ENCODE results near the gene GATA6.
A peak's percentile ranks its signal among the peaks of the same experiment; 100 is the strongest.

GATA6 gene

DNA sequence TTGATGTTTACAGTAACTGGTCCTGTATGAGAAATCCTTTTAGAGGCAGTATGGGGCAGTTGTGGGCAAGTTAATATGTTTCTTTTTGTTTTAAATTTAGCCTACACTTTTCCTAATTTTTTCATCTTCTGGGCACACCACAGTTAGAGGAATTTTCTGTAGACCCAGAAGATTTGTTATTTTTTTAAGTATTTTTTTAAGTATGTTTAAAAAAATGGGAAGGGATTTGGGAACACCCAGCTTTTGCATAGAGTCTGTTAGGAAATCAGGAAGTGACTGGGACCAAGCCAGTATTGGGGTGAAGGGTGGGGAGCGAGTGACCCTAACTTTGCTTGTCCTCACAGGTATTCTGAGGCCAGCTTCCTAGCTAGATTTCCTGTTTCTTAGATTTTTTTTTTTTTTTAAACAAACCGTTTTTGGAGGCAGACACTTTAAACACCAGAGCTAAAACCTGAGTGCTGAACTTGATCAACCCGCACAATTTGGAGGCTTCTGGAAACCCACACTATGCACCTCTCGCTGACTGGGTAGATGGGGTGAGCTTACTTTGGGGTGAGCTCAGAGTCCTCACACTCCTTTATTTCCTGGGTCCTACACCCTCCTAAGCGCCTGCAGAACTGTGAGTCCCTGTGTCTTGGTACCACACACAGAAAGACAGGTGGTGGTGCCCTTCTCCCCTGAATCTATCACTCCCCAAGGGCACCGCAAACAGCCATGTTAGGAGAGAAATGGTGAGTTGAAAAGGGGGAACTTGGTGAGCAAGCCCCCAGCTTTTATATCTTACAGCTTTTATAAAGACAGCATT, 5.2 kb downstream of the GATA6 start:
- TF ChIP-seq, protein P1, sequence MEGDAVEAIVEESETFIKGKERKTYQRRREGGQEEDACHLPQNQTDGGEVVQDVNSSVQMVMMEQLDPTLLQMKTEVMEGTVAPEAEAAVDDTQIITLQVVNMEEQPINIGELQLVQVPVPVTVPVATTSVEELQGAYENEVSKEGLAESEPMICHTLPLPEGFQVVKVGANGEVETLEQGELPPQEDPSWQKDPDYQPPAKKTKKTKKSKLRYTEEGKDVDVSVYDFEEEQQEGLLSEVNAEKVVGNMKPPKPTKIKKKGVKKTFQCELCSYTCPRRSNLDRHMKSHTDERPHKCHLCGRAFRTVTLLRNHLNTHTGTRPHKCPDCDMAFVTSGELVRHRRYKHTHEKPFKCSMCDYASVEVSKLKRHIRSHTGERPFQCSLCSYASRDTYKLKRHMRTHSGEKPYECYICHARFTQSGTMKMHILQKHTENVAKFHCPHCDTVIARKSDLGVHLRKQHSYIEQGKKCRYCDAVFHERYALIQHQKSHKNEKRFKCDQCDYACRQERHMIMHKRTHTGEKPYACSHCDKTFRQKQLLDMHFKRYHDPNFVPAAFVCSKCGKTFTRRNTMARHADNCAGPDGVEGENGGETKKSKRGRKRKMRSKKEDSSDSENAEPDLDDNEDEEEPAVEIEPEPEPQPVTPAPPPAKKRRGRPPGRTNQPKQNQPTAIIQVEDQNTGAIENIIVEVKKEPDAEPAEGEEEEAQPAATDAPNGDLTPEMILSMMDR (IDR thresholded peaks at IDR 0.05; ENCODE audit: low read depth, low read length, missing control alignments) = no peak
- H3K36me3 ChIP-seq (replicated peaks) = peaks cover 63% of the 10 kb centered on the region
- peak overlapping the region; percentile 87 for H3K27ac ChIP-seq
- peak overlapping the region; percentile 86 for H3K4me3 ChIP-seq (ENCODE audit: low read depth, low read length)
- H3K27me3 ChIP-seq (replicated peaks) = no peaks in the 10 kb centered on the region
- DNase-seq = no peak
- in situ Hi-C loops (cut with HindIII; ENCODE audit: low pct_ligation_motif_present, low sequenced_read_pairs) = loop anchor here (25.0 kb wide), 1 partner anchor 388 kb away; no protein-coding TSS in a partner anchor

DNA sequence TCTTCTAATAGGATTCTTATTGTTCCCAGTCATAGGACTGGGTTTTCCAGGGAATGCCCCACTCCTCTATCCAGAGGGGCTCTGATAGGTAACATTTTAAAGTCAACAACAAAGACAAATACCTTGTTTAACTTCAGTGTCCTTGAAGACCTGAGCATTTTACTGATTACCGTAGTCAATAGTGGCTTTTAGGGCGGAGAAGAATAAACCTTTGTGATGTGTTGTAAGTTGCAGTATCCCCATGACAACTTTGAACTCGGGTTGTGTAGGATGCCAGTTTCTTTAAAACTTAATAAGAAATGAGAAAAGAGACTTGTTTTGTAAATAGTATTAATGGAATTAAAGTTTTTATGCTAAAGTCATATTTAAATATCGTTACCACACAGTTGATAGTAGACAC, 6.0 kb downstream of the GATA6 start:
- peak overlapping the region; percentile 10 for H3K27ac ChIP-seq
- in situ Hi-C loops (cut with HindIII; ENCODE audit: low pct_ligation_motif_present, low sequenced_read_pairs) = loop anchor here (25.0 kb wide), 1 partner anchor 387 kb away; no protein-coding TSS in a partner anchor
- peaks cover 68% of the 10 kb centered on the region for H3K36me3 ChIP-seq (replicated peaks)
- TF ChIP-seq, protein P1 (IDR thresholded peaks at IDR 0.05; ENCODE audit: low read depth, low read length, missing control alignments) = no peak
- DNase-seq = no peak
- H3K27me3 ChIP-seq (replicated peaks) = no peaks in the 10 kb centered on the region
- no peak overlapping the region for H3K4me3 ChIP-seq (ENCODE audit: low read depth, low read length)

DNA sequence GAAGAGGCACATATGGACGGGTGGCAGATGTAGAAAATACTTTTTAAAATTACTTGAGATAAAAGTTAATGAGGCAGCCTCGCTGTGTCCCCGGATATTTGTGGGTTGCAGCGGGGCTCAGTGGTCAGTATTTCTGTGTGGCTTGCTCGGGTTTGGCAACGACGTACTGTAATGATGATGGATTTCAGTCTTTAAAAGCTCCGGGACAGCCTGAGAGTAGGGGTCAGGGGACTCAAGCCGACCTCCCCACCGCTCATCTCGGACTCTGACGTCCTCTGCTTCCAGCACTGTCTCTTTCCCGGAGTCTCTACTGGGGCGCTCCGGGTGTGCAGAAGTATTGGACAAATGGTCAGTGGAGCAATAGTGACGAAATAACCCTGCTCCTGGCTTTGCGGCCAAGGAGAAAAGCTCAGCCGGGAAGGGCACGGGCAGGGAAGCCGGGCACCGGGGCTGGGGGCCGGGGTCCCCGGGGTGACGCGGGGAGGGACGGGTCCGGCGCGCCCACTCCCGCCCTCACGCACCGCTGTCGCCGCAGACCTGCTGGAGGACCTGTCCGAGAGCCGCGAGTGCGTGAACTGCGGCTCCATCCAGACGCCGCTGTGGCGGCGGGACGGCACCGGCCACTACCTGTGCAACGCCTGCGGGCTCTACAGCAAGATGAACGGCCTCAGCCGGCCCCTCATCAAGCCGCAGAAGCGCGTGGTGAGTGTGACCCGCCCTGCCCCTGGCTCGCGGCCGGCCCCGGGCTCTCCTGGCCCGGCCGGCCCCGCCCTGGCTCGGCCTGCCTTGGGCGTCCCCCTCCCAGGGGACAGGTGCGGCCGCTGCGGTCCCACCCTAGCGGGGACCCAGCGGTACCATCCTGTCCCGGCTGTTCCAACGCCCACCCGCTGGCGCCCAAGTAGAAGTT, 7.3 kb downstream of the GATA6 start:
- H3K36me3 ChIP-seq (replicated peaks) = peaks cover 68% of the 10 kb centered on the region
- H3K27ac ChIP-seq = peak overlapping the region; percentile 3
- in situ Hi-C loops (cut with HindIII; ENCODE audit: low pct_ligation_motif_present, low sequenced_read_pairs) = loop anchor here (25.0 kb wide), 1 partner anchor 386 kb away; no protein-coding TSS in a partner anchor
- TF ChIP-seq, protein P1 (IDR thresholded peaks at IDR 0.05; ENCODE audit: low read depth, low read length, missing control alignments) = no peak
- peak overlapping the region; percentile 40 for H3K4me3 ChIP-seq (ENCODE audit: low read depth, low read length)
- DNase-seq = no peak
- no peaks in the 10 kb centered on the region for H3K27me3 ChIP-seq (replicated peaks)

DNA sequence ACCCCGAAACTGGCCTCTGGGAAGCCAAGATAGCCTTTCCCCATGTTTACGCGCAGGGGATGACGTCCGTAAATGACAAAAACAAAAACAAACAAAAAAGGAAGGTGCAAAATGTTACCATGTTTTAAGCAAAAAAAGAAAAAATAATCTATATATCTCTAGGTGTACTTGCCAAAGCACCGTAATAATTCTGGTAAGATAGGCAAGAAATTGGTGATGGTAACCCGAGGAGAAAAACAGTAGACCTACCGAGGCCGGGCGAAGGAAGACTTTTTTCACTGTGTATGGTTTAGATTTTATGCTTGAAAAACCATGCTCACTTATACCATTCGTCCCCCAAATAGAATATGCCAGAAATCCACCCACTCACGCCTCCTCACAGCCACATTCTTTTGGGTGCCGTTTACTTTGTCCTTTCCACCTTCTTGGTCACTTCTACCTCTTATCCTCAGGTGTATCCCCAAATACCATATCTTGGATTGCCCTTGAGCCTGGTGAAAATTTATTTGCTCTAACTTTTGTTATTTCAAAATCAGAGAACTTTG, 8.0 kb downstream of the GATA6 start:
- in situ Hi-C loops (cut with HindIII; ENCODE audit: low pct_ligation_motif_present, low sequenced_read_pairs) = loop anchor here (25.0 kb wide), 1 partner anchor 385 kb away; no protein-coding TSS in a partner anchor
- TF ChIP-seq, protein P1 (IDR thresholded peaks at IDR 0.05; ENCODE audit: low read depth, low read length, missing control alignments) = no peak
- Histone ChIP-seq H3K4me3 (ENCODE audit: low read depth, low read length) (peak overlapping the region; percentile 9), H3K27ac (peak overlapping the region; percentile 3), H3K36me3 (replicated peaks) (peaks cover 66% of the 10 kb centered on the region), H3K27me3 (replicated peaks) (no peaks in the 10 kb centered on the region)
- no peak for DNase-seq

DNA sequence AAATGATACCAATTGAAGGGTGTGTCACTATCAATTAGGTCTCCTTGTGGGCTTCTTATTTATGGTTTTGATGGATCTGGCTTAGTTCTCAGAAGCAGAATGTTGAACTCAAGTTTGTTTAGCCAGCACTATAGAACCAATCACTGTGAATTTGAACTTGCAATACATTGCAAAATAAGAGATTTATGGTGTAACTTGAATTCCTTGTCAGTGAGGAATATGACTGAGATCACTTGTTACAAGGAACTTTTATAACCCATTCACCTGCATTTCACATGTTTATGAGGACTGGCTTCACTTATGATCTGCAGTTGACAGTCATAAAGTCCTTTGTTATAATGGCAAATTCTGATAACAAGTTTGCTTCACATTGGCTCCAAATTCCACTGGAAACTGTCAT, 9.8 kb downstream of the GATA6 start:
- TF ChIP-seq, protein P1 (IDR thresholded peaks at IDR 0.05; ENCODE audit: low read depth, low read length, missing control alignments) = no peak
- no peaks in the 10 kb centered on the region for H3K27me3 ChIP-seq (replicated peaks)
- peaks cover 70% of the 10 kb centered on the region for H3K36me3 ChIP-seq (replicated peaks)
- no peak for DNase-seq
- in situ Hi-C loops (cut with HindIII; ENCODE audit: low pct_ligation_motif_present, low sequenced_read_pairs) = loop anchor here (25.0 kb wide), 1 partner anchor 383 kb away; no protein-coding TSS in a partner anchor
- H3K4me3 ChIP-seq (ENCODE audit: low read depth, low read length) = no peak overlapping the region
- no peak overlapping the region for H3K27ac ChIP-seq

Measured in brain microvascular endothelial cell (primary cell).